GM19099 (cell line): Measurements from ENCODE around the gene ZNF334.

Experiments used
- POLR2A ChIP-seq: IDR thresholded peaks from 3 replicates; pipeline ENCODE4 v1.6.1; 2011; ENCODE audit warnings: low read depth; ENCODE audit not compliant: insufficient read length; ENCODE audit errors: extremely low read depth

The ZNF334 gene

GRCh38 chr20:46482864-46483263 is 30.5 kb downstream of the ZNF334 start:
- TF ChIP-seq POLR2A = no peak

GRCh38 chr20:46477640-46478039 is 35.7 kb downstream of the ZNF334 start:
- TF ChIP-seq POLR2A = no peak

GRCh38 chr20:46477225-46477624 is 36.1 kb downstream of the ZNF334 start:
- TF ChIP-seq POLR2A = no peak

- TF ChIP-seq POLR2A = no peak
These were observed 44.9 kb downstream of the ZNF334 start for GRCh38 chr20:46468508-46468907.

- no peak for TF ChIP-seq POLR2A
These were observed 48.9 kb downstream of the ZNF334 start for GRCh38 chr20:46464451-46464850.

- TF ChIP-seq POLR2A = no peak
These were observed 49.5 kb downstream of the ZNF334 start for GRCh38 chr20:46463852-46464251.

GRCh38 chr20:46461808-46462207 is 51.6 kb downstream of the ZNF334 start:
- no peak for TF ChIP-seq POLR2A

- no peak for TF ChIP-seq POLR2A
These were observed 54.3 kb downstream of the ZNF334 start for GRCh38 chr20:46458866-46459750.

- no peak for TF ChIP-seq POLR2A
These were observed 56.9 kb downstream of the ZNF334 start for GRCh38 chr20:46456255-46457028.

- no peak for TF ChIP-seq POLR2A
These were observed 57.6 kb downstream of the ZNF334 start for GRCh38 chr20:46455729-46456128.
